ENCODE results near the gene CRB2. TPM values are rescaled to one million over a fixed set of nuclear protein-coding genes. Genes with fewer than 3 reads are reported as not detected.

CRB2 gene
- total RNA-seq, 1 donor from 2014 or later = 6.8 TPM

- no peak for TF ChIP-seq CTCF (IDR thresholded peaks at IDR 0.05; ENCODE audit: partially characterized antibody, unreplicated experiment)
- DNase-seq = no peak
- H3K4me3 Mint-ChIP-seq (ENCODE audit: unreplicated experiment) = no peak overlapping the region
- H3K4me1 Mint-ChIP-seq (ENCODE audit: low read depth, unreplicated experiment) = peaks cover 12% of the 10 kb centered on the region
- H3K36me3 Mint-ChIP-seq (ENCODE audit: unreplicated experiment) = no peaks in the 10 kb centered on the region
- no peak overlapping the region for H3K27ac Mint-ChIP-seq (ENCODE audit: unreplicated experiment)
- peaks cover 14% of the 10 kb centered on the region for H3K27me3 Mint-ChIP-seq (ENCODE audit: unreplicated experiment)
- peaks cover 9% of the 10 kb centered on the region for H3K9me3 Mint-ChIP-seq (ENCODE audit: unreplicated experiment)
Observed at GRCh38 chr9:123365881-123366528, 10.0 kb downstream of the CRB2 start.

- H3K4me1 Mint-ChIP-seq (ENCODE audit: low read depth, unreplicated experiment) = peaks cover 9% of the 10 kb centered on the region
- TF ChIP-seq CTCF (IDR thresholded peaks at IDR 0.05; ENCODE audit: partially characterized antibody, unreplicated experiment) = no peak
- H3K27ac Mint-ChIP-seq (ENCODE audit: unreplicated experiment) = no peak overlapping the region
- H3K9me3 Mint-ChIP-seq (ENCODE audit: unreplicated experiment) = peaks cover 9% of the 10 kb centered on the region
- DNase-seq = no peak
- H3K4me3 Mint-ChIP-seq (ENCODE audit: unreplicated experiment) = no peak overlapping the region
- no peaks in the 10 kb centered on the region for H3K36me3 Mint-ChIP-seq (ENCODE audit: unreplicated experiment)
- peaks cover 19% of the 10 kb centered on the region for H3K27me3 Mint-ChIP-seq (ENCODE audit: unreplicated experiment)
Observed at GRCh38 chr9:123368023-123368422, 12.0 kb downstream of the CRB2 start.

GRCh38 chr9:123368536-123369153, 12.6 kb downstream of the CRB2 start:
- no peak overlapping the region for H3K27ac Mint-ChIP-seq (ENCODE audit: unreplicated experiment)
- no peak for DNase-seq
- no peak for TF ChIP-seq CTCF (IDR thresholded peaks at IDR 0.05; ENCODE audit: partially characterized antibody, unreplicated experiment)
- H3K27me3 Mint-ChIP-seq (ENCODE audit: unreplicated experiment) = peaks cover 19% of the 10 kb centered on the region
- peaks cover 8% of the 10 kb centered on the region for H3K4me1 Mint-ChIP-seq (ENCODE audit: low read depth, unreplicated experiment)
- H3K36me3 Mint-ChIP-seq (ENCODE audit: unreplicated experiment) = no peaks in the 10 kb centered on the region
- peaks cover 9% of the 10 kb centered on the region for H3K9me3 Mint-ChIP-seq (ENCODE audit: unreplicated experiment)
- no peak overlapping the region for H3K4me3 Mint-ChIP-seq (ENCODE audit: unreplicated experiment)

GRCh38 chr9:123369296-123369695, 13.3 kb downstream of the CRB2 start:
- TF ChIP-seq CTCF (IDR thresholded peaks at IDR 0.05; ENCODE audit: partially characterized antibody, unreplicated experiment) = no peak
- peaks cover 6% of the 10 kb centered on the region for H3K4me1 Mint-ChIP-seq (ENCODE audit: low read depth, unreplicated experiment)
- peaks cover 19% of the 10 kb centered on the region for H3K27me3 Mint-ChIP-seq (ENCODE audit: unreplicated experiment)
- H3K36me3 Mint-ChIP-seq (ENCODE audit: unreplicated experiment) = no peaks in the 10 kb centered on the region
- DNase-seq = no peak
- H3K4me3 Mint-ChIP-seq (ENCODE audit: unreplicated experiment) = no peak overlapping the region
- peaks cover 5% of the 10 kb centered on the region for H3K9me3 Mint-ChIP-seq (ENCODE audit: unreplicated experiment)
- peak overlapping the region; percentile 19 for H3K27ac Mint-ChIP-seq (ENCODE audit: unreplicated experiment)

GRCh38 chr9:123370108-123370507, 14.1 kb downstream of the CRB2 start:
- no peak overlapping the region for H3K27ac Mint-ChIP-seq (ENCODE audit: unreplicated experiment)
- no peak overlapping the region for H3K4me3 Mint-ChIP-seq (ENCODE audit: unreplicated experiment)
- no peaks in the 10 kb centered on the region for H3K36me3 Mint-ChIP-seq (ENCODE audit: unreplicated experiment)
- H3K9me3 Mint-ChIP-seq (ENCODE audit: unreplicated experiment) = peaks cover 5% of the 10 kb centered on the region
- H3K27me3 Mint-ChIP-seq (ENCODE audit: unreplicated experiment) = peaks cover 19% of the 10 kb centered on the region
- no peak for DNase-seq
- TF ChIP-seq CTCF (IDR thresholded peaks at IDR 0.05; ENCODE audit: partially characterized antibody, unreplicated experiment) = no peak
- H3K4me1 Mint-ChIP-seq (ENCODE audit: low read depth, unreplicated experiment) = peaks cover 8% of the 10 kb centered on the region
